Effector memory CD4-positive, alpha-beta T cell (primary cell): ENCODE measurements around the gene SDCCAG8.

ENCODE experiments used
- DNase-seq, 3 donors: peaks; one replicate each; pipeline ENCODE4 v3.0.0-alpha.2; 2020
- H3K27ac ChIP-seq: 2 replicates; pipeline ENCODE4 v1.7.0; 2013; ENCODE audit warnings: mild to moderate bottlenecking, low read length, moderate library complexity; ENCODE audit not compliant: insufficient read depth, poor library complexity, severe bottlenecking
- H3K27me3 ChIP-seq: replicated peaks from 2 replicates; pipeline ENCODE4 v1.7.0; 2013; ENCODE audit warnings: mild to moderate bottlenecking, low read length; ENCODE audit not compliant: insufficient read depth, control insufficient read depth, poor library complexity, severe bottlenecking
- H3K36me3 ChIP-seq: 2 replicates; pipeline ENCODE4 v1.7.0; 2013; ENCODE audit warnings: mild to moderate bottlenecking, low read length, moderate library complexity; ENCODE audit not compliant: control insufficient read depth, insufficient read depth
- H3K4me1 ChIP-seq: 2 replicates; pipeline ENCODE4 v1.7.0; 2013; ENCODE audit warnings: low read length, mild to moderate bottlenecking; ENCODE audit not compliant: control insufficient read depth, insufficient read depth, poor library complexity, severe bottlenecking
- H3K4me3 ChIP-seq: 2 replicates; pipeline ENCODE4 v1.7.0; 2013; ENCODE audit warnings: low read length, low read depth, mild to moderate bottlenecking; ENCODE audit not compliant: insufficient read depth, poor library complexity, severe bottlenecking
- H3K9me3 ChIP-seq: 2 replicates; pipeline ENCODE4 v1.7.0; 2013; ENCODE audit warnings: mild to moderate bottlenecking, low read length, moderate library complexity; ENCODE audit not compliant: control insufficient read depth

The SDCCAG8 gene

GRCh38 chr1:243375596-243375995, 119.8 kb downstream of the SDCCAG8 start:
- DNase-seq = no peak
- H3K4me1 ChIP-seq = no peaks in the 10 kb centered on the region
- H3K4me3 ChIP-seq = no peak overlapping the region
- peaks cover 6% of the 10 kb centered on the region for H3K9me3 ChIP-seq
- no peak overlapping the region for H3K27ac ChIP-seq
- peaks cover 9% of the 10 kb centered on the region for H3K36me3 ChIP-seq
- H3K27me3 ChIP-seq = no peaks in the 10 kb centered on the region

- H3K36me3 ChIP-seq = peaks cover 12% of the 10 kb centered on the region
- H3K27ac ChIP-seq = no peak overlapping the region
- H3K4me1 ChIP-seq = no peaks in the 10 kb centered on the region
- DNase-seq = no peak
- H3K4me3 ChIP-seq = no peak overlapping the region
- no peaks in the 10 kb centered on the region for H3K27me3 ChIP-seq
- no peaks in the 10 kb centered on the region for H3K9me3 ChIP-seq
Measured at GRCh38 chr1:243378669-243379068, 122.8 kb downstream of the SDCCAG8 start.

- Histone ChIP-seq H3K27me3 (no peaks in the 10 kb centered on the region), H3K9me3 (no peaks in the 10 kb centered on the region), H3K27ac (no peak overlapping the region), H3K4me1 (no peaks in the 10 kb centered on the region), H3K36me3 (peaks cover 12% of the 10 kb centered on the region), H3K4me3 (no peak overlapping the region)
- DNase-seq = no peak
Measured at GRCh38 chr1:243379208-243379607, 123.4 kb downstream of the SDCCAG8 start.

GRCh38 chr1:243379706-243380105, 123.9 kb downstream of the SDCCAG8 start:
- no peak overlapping the region for H3K4me3 ChIP-seq
- H3K36me3 ChIP-seq = peaks cover 12% of the 10 kb centered on the region
- no peak overlapping the region for H3K27ac ChIP-seq
- no peak for DNase-seq
- no peaks in the 10 kb centered on the region for H3K4me1 ChIP-seq
- H3K27me3 ChIP-seq = no peaks in the 10 kb centered on the region
- H3K9me3 ChIP-seq = no peaks in the 10 kb centered on the region

GRCh38 chr1:243388276-243388675, 132.4 kb downstream of the SDCCAG8 start:
- no peak for DNase-seq
- no peaks in the 10 kb centered on the region for H3K4me1 ChIP-seq
- H3K27ac ChIP-seq = no peak overlapping the region
- H3K27me3 ChIP-seq = no peaks in the 10 kb centered on the region
- no peak overlapping the region for H3K4me3 ChIP-seq
- H3K36me3 ChIP-seq = no peaks in the 10 kb centered on the region
- no peaks in the 10 kb centered on the region for H3K9me3 ChIP-seq

- no peaks in the 10 kb centered on the region for H3K36me3 ChIP-seq
- no peak for DNase-seq
- H3K27ac ChIP-seq = no peak overlapping the region
- H3K4me3 ChIP-seq = no peak overlapping the region
- H3K9me3 ChIP-seq = no peaks in the 10 kb centered on the region
- H3K4me1 ChIP-seq = no peaks in the 10 kb centered on the region
- no peaks in the 10 kb centered on the region for H3K27me3 ChIP-seq
Measured at GRCh38 chr1:243390162-243390791, 134.4 kb downstream of the SDCCAG8 start.

GRCh38 chr1:243391355-243391754, 135.5 kb downstream of the SDCCAG8 start:
- no peak for DNase-seq
- Histone ChIP-seq H3K27me3 (no peaks in the 10 kb centered on the region), H3K9me3 (no peaks in the 10 kb centered on the region), H3K27ac (no peak overlapping the region), H3K36me3 (no peaks in the 10 kb centered on the region), H3K4me1 (no peaks in the 10 kb centered on the region), H3K4me3 (no peak overlapping the region)

GRCh38 chr1:243393096-243393495, 137.3 kb downstream of the SDCCAG8 start:
- H3K9me3 ChIP-seq = no peaks in the 10 kb centered on the region
- H3K27ac ChIP-seq = no peak overlapping the region
- no peak for DNase-seq
- no peaks in the 10 kb centered on the region for H3K27me3 ChIP-seq
- no peak overlapping the region for H3K4me3 ChIP-seq
- H3K4me1 ChIP-seq = no peaks in the 10 kb centered on the region
- H3K36me3 ChIP-seq = no peaks in the 10 kb centered on the region

GRCh38 chr1:243394066-243394465, 138.2 kb downstream of the SDCCAG8 start:
- no peak for DNase-seq
- Histone ChIP-seq H3K27me3 (no peaks in the 10 kb centered on the region), H3K9me3 (no peaks in the 10 kb centered on the region), H3K4me3 (no peak overlapping the region), H3K27ac (no peak overlapping the region), H3K4me1 (no peaks in the 10 kb centered on the region), H3K36me3 (no peaks in the 10 kb centered on the region)

GRCh38 chr1:243394601-243395464, 139.0 kb downstream of the SDCCAG8 start:
- Histone ChIP-seq H3K27me3 (no peaks in the 10 kb centered on the region), H3K4me1 (no peaks in the 10 kb centered on the region), H3K36me3 (no peaks in the 10 kb centered on the region), H3K27ac (no peak overlapping the region), H3K4me3 (no peak overlapping the region), H3K9me3 (no peaks in the 10 kb centered on the region)
- no peak for DNase-seq
